GM04503 (cell line): ENCODE measurements around the gene TXNRD3.
A peak's percentile ranks its signal among the peaks of the same experiment; 100 is the strongest.

ENCODE experiments used
- DNase-seq: peaks from one replicate; pipeline ENCODE4 v3.0.0-alpha.2; 2012; ENCODE audit warnings: low read depth

TXNRD3 gene

DNA sequence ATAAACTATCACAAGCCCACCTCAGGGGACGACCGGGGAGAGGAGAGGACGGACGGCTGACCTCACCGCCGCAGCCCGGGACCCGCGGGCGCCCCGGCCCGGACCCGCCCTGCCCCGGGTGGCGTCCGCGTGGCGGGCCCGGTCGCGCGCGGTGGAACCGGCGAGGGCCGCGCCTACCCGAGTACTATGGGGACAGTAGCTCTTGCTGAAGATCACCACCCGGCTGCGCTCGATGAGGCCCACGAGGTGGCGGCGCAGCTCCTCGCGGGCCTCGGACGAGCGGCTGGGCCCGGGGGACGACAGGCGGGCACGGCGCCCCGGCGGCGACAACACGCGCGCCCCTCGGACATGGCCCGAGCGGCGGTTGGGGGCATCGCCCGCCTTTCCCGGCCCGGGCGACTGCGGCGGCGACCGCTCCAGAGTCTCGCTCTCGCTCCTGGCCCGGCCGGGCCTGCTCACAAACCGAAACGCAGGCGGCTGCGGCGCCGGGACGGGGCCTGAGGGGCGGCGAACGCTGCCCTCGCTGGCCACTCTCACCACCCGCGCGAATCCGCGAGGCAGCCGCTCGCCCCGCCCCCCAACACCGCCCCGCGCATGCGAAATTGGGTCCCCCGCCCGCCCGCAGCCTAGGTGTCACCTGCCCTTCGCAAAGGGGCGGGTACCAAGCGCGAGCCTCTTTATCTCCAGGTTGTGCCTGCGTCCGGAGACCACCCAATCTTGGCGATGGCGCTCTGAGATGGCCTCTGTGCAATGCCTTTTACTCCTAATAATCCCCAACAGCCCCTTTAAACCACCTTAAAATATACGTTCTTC, at the start of gene TXNRD3:
TXNRD3 (minus strand) TSS at position 554 of the 813 bp plus-strand sequence.
- DNase-seq = no peak

DNA sequence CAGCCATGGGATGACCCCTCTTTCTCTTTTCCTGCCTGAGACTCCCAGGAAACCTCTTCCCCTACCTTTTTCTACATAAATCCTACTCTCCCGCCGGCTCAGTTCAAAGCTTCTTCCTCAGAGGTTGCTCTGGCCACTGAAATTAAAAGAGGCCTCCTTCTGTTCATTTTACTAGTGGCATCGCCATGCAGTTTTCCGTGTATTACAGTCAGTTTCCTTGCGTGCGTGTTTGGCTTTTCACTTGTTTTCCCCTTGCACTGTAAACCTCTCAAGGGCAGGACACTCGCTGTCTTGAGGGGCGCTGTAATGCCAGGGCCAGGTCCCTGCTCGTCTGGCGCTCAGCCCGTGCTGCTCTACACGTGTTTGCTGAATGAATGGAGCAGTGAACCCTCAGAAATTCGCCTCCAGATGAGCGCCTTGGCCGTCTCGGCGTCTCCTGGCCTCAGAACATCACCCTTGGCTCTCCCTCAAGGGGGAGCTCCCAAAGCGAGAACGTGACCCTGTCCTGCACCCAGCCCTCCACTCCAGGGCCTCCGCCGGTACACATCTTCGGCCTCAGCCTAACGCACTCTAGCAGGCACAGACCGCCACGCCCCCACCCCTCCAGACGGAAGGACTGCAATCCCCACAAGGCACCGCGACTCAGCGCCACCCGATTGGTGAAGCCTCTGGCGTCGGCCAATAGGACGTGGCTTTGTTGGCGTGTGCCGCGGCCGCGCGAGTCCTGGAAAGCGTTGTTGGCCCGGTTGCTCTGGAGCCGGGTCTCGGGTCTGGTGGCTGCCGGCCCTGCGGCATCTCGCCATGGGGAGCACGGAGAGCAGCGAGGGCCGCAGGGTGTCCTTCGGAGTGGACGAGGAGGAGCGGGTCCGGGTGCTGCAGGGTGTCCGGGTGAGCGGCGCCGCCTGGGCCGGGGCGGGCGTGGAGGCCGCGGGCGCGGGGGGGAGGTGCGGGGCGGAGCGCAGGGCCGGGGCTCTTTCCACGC, 48.9 kb upstream of the TXNRD3 start, which contains the start of gene CHCHD6:
CHCHD6 (plus strand) TSS at position 729 of the 982 bp plus-strand sequence; CDS start at position 802, 73 bp downstream.
- peak; percentile 59 for DNase-seq

DNA sequence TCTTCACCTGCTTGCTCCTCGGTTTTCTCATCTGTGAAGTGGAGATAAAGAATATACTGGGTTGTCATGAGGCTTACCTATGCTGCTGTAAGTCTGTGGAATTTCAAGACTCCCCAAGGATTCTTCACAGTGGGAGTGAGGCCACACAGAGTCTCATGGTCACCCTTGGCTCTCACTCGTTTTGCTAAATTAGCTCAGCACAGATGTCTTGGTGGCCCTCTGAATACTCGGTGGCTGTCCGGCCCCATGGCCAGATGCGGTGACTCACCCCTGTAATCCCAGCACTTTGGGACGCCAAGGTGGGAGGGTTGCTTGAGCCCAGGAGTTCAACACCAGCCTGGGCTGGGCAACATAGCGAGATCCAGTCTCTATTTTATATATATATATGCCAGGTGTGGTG, 44.1 kb upstream of the TXNRD3 start:
- no peak for DNase-seq

GRCh38 chr3:126696701-126697267, 41.9 kb upstream of the TXNRD3 start:
- no peak for DNase-seq

DNA sequence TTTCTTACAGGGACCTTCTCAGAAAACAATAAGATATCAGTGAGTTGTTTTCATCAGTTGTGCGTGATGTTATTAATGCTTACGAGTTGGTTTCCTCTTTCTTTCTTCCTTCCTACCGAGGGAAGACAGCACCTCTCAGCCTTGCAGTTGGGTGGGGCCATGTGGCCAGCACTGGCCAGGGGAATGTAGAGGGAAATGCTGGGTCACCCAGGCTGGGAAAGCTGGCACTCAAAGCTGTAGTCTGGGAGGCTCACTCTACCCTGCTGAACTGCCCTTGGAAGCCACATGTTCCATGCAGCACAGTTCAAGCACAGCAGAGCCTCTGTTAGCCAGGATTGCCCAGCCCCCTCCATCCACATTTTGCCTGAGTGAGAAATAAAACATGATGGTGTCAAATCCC, 39.0 kb upstream of the TXNRD3 start:
- DNase-seq = no peak

GRCh38 chr3:126692858-126693257, 37.9 kb upstream of the TXNRD3 start:
- no peak for DNase-seq

- no peak for DNase-seq
Measured at GRCh38 chr3:126691765-126692164, 36.8 kb upstream of the TXNRD3 start.

- no peak for DNase-seq
Measured at GRCh38 chr3:126685493-126685892, 30.6 kb upstream of the TXNRD3 start.

GRCh38 chr3:126685021-126685420, 30.1 kb upstream of the TXNRD3 start:
- no peak for DNase-seq

DNA sequence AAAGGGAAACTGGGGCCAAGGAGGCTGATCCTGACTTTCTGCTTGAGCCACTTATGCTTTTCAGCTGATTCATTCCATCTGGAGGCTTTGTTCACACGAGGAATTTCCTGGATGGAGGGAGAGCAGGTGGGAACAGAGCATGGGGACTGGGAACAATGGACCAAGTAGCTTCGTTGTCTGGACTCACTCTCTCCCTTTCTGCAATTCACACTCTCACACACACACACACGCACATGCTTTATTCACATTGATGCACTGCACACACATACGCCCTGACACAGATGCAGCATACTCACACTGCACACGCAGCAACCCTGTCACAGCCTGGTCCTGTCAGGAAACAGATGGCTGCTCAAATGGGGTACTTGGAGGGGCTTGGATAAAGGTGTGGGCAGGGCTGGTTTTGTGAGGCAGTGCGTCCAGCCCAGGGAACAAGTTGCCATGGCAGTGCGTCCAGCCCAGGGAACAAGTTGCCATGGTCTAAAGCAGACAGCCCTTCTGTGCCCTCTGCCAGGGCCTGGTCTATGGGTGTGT, 29.4 kb upstream of the TXNRD3 start:
- no peak for DNase-seq

- no peak for DNase-seq
Measured at GRCh38 chr3:126683069-126683468, 28.1 kb upstream of the TXNRD3 start.

DNA sequence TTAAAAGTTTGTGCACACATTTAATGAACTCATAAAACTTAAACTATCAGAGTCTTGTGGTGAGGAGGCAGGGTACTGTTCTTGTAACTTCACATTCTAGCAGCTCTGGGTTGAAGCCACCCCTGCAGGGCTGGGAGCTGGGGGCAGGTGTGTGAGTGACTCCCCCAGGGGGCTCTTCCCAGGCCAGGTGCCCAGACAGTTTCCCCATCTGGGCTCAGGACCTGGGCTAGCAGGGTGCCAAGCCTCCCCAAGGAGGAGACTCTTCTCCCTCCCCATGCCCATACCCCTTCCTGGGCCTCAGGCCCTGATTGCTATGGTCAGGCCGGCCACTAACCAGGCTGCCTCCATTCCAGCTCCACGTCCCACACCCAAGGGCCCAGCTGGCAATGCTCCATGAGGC, 27.1 kb upstream of the TXNRD3 start:
- DNase-seq = no peak

DNA sequence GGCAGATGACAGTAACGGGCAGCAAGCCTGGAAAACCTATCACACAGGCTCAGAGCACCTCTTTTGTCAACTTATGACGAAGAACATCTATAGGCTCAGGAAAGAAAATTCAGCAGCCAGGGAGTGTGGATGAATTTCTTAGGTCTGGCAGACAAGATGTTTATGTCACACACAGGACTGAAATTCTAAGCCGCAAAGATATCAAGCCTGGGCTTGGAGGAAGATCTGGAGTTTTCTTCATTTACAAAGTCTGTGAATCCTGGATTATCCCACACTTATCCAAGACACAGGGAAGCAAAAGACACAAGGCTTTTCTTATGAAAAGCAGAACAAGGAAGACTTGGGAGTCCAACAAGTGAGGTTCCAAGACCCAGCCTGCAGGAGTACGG, 25.7 kb upstream of the TXNRD3 start:
- no peak for DNase-seq

DNA sequence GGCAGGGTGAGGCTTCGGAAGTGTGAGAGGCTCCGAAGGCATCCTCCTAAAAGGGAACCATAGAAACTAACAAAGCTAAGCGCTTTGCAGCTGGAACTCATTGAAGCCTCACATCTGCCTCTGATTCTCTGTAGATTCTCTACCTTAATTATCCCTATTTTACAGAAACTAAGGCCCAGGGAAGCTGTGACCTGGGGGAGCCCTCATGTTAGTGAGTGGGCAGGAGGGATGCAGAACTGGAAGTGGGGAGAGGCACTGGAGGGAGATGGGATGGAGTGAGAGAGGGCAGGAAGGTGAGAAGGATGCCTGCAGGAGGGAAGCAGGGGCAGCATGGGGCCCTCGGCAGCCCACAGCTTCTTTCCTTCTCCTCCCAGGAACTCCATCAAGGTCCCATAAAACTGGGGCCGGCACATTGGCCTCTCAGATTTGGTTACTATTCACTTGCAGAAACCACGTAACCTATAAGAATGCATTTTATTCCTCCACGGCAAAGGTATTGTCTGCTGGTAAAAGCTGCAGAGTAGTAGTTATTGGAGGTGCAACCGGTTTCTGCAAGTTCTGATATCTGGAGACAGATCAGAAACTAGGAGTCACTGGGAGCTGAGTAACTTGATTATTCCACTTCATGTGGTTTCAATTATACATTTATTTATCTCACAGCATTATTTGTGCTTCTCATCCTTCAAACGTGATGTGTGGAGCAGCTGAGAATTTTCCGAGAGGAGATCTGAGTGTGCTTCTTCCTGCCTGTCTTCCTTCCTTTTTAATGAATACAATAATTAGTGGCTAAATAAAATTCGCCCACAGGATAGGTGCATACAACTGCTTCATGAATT, 25.1 kb upstream of the TXNRD3 start:
- DNase-seq = no peak

DNA sequence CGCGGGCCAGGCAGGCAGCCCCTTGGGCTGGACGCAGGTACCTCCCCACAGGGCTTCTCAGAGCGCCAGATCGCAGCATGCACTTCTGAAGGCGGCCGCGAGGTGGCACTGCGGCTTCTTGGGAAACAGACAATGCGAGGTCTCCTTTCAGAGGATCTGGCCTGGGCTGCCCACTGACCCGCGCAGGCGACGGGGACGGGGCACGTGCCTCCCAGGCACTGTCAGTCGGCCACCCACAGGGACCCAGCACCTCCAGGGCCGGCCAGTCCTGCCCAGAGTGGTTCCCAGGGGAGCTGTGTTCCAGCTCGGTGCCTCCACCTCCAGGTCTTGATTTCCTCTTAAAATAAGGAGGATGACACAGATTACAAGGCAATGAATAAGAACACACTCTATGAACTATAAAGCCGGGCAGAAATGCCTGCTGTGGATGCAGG, 24.4 kb upstream of the TXNRD3 start:
- no peak for DNase-seq

DNA sequence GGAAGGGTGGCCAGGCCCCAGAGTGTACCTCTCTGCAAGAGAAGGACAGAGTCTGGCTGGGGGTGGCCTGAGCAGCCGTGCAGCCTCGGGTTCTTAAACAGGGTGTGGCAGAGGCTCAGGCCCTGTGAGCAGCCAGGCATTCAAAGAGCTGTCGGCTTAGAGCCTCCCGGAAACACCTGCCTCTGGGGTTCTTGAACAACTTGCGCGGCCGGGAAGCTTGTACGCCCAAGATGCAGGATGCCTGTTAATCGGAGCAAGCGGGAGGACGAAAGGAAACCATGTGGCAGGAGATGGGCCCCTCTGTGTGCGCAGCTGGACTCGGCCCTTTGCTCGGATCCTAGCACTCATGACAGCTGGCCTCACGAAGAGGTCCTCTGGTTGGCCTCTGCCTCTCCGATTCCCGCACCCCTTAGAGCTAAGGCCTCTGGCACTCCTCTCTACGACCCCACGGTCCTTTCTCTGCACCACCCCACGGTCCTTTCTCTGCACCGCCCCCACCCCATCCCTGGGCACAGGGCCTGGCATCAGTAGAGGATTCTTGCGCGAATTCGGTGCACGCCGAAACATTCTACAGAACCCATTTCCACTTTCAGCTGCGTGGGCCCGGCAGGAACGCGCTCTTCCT, 23.9 kb upstream of the TXNRD3 start:
- no peak for DNase-seq

DNA sequence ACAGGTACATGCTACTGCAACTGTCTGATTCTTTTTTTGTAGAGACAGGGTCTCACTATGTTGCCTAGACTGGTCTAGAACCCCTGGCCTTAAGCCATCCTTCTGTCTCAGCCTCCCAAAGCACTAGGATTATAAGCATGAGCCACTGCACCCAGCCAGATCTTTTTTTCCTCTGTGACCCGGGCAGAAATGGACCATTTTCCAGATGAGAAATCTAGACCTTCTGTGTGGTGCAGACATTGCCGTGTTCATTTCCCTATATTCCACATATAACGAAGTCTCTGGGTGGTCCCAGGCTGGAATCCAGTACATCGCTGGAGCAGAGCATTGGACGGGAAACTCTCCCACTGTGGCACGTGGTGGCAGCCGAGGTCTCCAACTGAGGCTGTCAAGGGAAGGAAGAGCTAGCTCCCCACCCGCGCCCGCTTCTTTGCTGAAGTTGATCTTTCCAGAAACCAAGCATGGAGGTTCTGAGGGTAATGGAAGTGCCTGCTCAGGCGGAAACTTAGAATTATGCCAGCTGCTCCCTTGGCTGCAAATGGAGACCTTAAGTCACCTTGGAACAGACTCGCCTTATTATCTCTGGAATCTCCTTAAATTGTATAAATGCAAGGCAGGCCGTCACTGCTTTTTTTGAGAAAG, 23.1 kb upstream of the TXNRD3 start:
- no peak for DNase-seq

- DNase-seq = no peak
Measured at GRCh38 chr3:126676919-126677705, 22.2 kb upstream of the TXNRD3 start.

DNA sequence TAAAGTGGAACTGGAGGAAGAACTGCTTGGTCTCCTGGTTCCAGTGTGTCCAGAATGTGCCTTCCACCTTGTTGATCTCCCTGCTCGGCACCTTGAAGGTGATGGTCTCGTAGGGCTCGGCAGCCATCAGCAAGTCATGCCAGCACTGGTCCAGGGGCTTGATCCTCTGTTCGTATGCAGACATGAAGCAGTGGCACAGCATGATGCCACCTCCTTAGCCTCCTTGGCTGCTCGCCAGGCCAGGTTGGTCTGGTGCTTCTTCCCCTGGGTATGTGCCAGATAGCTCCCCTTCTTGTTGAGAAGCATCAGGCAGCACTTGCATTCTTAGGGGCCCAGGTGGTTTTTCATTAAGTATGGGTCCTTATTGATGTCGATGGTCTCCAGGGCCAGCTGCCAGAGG, 17.8 kb upstream of the TXNRD3 start:
- DNase-seq = no peak
